Dermis microvascular lymphatic vessel endothelial cell (primary cell): ENCODE measurements around the gene RAB31. TPM values are rescaled to one million over a fixed set of nuclear protein-coding genes. Genes with fewer than 3 reads are reported as not detected.
A peak's percentile ranks its signal among the peaks of the same experiment; 100 is the strongest.

Source experiments
- DNase-seq, 2 donors: peaks; one replicate each; pipeline versions ENCODE4 v3.0.0 to v3.0.0-alpha.2; 2010; ENCODE audit warnings: low read depth in 2 of 2
- total RNA-seq: library from RNA; depleted of rRNA; stranded (reverse); fragments of >200 nt; gene quantifications from 2 replicates; pipeline ENCODE4 v1.2.1, GENCODE V29; 2014

Gene RAB31
- total RNA-seq, 1 donor from 2014 or later, result 46.5 TPM

DNA sequence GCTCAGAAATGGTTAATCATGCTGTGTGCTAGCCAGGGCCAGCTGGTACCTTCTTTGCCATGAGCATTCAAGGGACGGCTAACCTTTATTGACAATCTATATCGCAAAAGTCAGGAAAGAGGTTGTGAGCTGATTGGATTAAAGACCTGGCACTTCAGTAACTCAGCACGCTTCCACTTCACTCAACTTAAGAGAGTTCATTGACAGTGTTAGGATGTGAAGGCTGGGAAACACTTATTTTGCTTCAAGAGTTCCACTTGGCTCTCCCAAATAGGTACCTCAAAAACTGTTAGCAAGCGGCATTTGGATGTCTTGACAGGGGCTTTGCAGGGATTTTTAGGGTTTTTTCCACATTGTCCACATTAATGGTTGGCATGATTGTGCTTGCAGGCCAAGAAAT is 152.6 kb downstream of the RAB31 start:
- no peak for DNase-seq

- no peak for DNase-seq
These were observed 153.1 kb downstream of the RAB31 start for GRCh38 chr18:9861157-9861556.

DNA sequence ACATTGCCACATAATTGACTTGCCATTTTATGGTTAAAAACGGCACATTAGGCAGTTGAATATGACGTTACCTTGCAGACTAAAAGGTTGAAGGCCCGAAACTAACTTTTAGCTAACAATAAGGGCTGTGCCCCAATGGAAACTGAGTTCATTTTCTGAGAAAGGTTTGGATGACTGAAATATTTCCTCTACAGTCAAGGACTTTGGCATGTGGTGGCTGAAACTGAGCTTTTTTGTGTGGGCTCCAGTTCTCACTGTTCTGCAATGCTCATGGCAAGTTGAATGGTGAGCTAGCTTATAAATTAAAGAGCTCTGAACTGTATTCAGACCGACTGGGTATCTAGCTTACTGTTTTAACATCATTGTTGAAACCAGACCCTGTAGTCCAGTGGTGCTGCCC is 153.8 kb downstream of the RAB31 start:
- DNase-seq, result no peak

GRCh38 chr18:9862686-9863085 is 154.6 kb downstream of the RAB31 start:
- DNase-seq, result no peak

DNA sequence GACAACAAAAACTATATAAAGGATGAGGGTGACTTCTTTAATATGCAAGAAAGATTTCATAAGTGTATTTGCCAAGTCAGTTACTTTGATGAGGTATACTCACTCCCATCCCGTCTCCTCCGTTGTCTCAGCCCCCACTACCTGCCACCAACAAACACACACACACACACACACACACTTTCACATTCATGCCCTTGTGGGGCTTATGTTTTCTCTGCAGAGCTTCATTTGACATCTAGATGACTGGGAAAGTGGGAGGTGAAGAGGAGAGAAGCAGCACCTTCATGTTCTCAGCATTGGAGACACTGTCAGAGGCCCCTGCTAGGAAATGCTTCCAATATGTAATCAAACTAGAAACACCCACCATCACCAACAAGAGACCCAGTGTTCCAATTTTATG is 155.2 kb downstream of the RAB31 start:
- no peak for DNase-seq

DNA sequence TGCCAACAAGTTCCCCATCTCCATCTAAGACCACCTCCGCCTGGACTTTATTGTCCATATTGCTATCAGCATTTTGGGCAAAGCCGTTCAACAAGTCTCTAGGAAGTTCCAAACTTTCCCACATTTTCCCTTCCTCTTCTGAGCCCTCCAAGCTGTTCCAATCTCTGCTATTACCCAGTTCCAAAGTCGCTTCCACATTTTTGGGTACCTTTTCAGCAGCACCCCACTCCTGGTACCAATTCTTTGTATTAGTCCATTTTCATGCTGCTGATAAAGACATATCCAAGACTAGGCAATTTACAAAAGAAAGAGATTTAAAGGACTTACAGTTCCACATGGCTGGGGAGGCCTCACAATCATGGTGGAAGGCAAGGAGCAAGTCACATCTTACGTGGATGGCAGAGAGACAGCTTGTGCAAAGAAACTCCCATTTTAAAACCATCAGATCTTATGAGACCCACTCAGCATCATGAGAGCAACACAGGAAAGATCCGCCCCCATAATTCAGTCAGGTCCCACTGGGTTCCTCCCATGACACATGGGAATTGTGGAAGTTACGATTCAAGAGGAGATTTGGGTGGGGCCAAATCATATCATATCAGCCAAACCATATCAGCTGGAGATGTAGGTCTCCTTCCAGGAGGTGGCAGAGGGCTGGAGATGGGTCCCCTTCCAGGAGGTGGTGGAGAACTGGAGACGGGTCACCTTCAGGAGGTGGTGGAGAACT is 157.8 kb downstream of the RAB31 start:
- DNase-seq, result no peak

- no peak for DNase-seq
These were observed 158.5 kb downstream of the RAB31 start for GRCh38 chr18:9866627-9867026.

DNA sequence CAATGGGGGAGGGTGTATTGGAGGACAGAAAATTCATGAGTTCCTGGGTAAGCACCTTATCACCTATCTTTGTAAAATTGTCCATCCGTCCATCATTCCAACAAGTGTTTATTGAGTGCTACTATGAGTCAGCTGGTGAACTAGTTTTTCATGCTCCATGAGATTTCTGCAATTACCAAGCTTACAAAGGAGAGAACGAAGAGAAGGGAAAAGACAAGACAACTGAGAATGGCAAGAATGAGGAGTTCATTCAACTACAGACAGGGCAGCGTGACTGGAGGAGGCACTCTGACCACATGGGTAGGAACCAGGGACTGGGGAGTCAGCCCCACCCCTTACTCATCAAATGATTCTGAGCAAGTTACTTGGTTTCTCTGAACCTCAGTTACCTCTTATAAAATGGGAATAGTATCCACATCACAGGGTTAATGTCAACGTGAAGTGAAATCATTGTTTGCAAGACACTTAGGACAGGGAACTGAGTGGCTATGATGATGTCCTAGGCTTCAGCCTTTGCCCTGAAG is 159.0 kb downstream of the RAB31 start:
- DNase-seq, result no peak

DNA sequence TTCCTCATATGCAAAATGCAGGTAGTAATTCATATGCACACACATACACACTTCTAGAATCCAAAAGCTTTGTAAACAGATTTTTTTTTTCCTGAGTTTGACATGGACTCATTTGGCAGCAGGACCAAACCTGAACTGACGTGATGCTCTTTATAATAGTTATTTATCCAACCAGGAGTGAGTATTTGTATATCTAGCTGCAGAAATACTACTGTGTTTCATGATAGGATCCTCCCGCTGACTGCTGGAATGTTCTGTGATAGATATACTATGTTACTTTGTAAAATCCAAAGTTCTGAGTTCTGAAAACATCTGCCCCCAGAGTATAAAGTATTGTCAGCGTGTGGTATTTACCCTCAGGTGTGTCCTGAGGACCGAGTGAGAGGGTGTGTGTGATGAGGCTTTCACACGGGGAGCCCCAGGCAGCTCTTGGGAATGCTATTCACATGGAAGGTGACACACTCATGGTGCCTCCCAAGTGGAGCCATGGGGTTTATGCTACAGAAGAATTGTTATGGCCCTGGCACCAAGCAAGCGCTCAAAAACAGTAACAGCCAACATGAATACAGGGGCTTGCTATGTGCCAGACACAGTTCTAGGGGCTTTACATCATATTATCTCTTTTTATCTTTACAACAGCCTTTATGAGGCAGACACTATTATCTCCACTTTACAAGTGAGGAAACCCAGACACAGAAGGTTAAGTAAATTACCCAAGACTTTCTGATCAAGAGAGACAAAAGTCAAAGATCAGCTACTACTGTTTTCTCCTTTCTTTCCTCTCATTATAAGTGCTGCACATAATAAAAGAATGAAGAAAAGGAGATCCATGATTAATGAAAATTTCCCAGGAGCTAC is 161.0 kb downstream of the RAB31 start:
- DNase-seq, result no peak

DNA sequence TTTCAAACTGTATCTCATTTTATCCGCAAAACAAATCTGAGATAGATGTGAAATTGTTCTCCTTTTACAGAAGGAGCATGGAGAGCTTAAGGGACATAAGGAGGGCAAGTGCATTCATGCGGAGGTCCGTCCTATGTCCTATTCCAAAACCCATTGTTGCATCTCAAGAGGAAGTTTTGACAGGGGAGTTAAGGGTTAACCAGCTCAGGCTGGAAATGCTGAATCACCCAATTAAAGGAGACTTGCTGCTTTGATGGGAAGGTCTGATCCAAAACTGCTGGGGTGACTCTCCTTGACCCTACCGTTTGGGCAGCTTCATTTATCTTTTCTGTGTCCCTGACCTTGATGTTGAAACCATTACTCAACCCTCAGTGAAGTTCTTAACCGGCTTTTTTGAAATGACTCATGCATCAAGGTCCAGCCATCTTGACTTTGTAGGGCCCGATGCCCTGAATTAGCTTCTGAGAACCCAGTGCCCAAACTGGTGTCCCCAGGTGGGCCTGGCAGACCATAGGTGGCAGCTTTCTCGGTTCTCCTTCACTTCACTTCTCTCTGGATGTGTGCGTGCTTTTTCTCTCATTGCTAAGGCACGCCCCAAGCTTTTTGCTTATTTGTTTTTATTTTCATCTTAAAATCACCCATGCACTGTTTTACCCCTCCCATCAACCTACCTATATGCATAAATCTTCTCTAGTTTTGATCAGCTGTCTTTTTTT is 161.8 kb downstream of the RAB31 start:
- peak in 1 of 2 donors; percentile 23 for DNase-seq

- no peak for DNase-seq
These were observed 162.4 kb downstream of the RAB31 start for GRCh38 chr18:9870431-9871008.

DNA sequence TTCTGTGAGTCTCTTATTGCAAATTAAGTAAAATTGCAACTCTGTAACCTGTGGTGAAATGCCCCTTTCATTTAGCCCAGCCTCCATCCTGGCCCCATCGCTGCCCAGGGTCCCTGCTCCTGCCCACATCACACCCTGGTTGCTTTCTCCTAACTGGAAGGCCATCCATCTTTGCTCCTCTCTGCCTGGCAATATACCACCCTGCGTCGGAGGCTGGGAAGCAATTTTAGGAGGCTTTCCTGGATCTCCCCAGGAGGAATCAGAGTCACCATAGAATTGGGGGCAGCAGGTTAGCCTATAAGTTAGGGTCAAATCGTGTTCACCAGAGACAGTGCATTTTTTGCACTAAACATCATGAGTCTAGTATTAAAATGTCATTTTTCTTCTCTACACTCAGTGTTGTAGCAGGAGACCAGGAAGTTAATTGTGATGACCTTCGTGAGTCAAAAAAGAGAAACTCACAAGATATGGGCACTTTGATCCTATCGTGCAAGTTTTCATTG is 163.2 kb downstream of the RAB31 start:
- DNase-seq, result no peak

DNA sequence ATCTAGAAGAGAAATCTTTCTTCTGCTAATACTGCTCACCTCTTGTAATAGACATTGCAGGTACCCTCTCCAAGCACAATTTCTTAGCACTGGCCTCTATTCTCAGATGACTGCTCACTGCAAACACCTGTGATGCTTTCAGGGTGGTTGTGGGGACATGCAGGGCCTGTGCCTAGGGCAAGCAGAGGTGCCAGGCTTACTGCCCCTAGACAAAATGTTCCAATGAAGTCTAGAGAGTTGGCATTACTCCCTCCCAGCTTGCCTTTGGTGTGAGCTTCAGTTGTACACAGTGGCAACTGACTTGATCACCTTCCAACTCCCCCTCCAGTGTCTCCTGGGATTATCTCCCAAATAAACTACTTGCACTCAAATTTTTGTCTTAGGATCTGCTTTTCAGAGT is 164.7 kb downstream of the RAB31 start:
- DNase-seq, result no peak

- DNase-seq, result peak in 1 of 2 donors; percentile 24
These were observed 166.6 kb downstream of the RAB31 start for GRCh38 chr18:9874728-9875127.

- DNase-seq, result no peak
These were observed 168.2 kb downstream of the RAB31 start for GRCh38 chr18:9876212-9876866.

- peak; percentile 6 to 69 for DNase-seq
These were observed 169.0 kb downstream of the RAB31 start for GRCh38 chr18:9876867-9877654.

DNA sequence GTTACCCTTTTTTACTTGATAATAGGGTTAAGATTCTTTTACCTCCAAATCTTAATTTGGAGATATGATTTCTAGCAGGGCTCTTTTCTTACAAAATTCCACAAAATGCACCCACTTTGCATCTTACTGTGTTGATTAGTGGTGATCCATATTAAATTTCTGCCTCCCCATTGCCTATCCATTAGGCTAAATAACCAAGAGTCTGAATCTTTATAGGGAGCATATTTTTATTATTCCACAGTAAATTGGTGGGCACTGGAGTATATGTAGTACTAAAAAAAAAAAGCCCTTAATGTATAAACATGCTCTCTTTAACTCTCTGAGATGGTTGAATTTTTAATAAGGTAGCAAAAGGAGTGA is 169.5 kb downstream of the RAB31 start:
- DNase-seq, result no peak

- no peak for DNase-seq
These were observed 170.0 kb downstream of the RAB31 start for GRCh38 chr18:9878095-9878494.

- no peak for DNase-seq
These were observed 170.7 kb downstream of the RAB31 start for GRCh38 chr18:9878783-9879242.

GRCh38 chr18:9884090-9884489 is 176.0 kb downstream of the RAB31 start:
- no peak for DNase-seq
